Progenitor cell of endocrine pancreas (in vitro differentiated cells): Measurements from ENCODE around the gene ARHGEF18. TPM values are rescaled to one million over a fixed set of nuclear protein-coding genes. Genes with fewer than 3 reads are reported as not detected.
"Not testable (repeated sequence)": the region's sequence is repeated elsewhere in the genome, so short reads cannot be mapped to it uniquely, and the experiment has no call there.

Experiments
- DNase-seq: peaks from one replicate; pipeline ENCODE4 v3.0.0; 2021; ENCODE audit warnings: low spot score; ENCODE audit not compliant: unreplicated experiment
- H3K27ac Mint-ChIP-seq: 2 replicates; pipeline ENCODE4 v1.8.0; 2021; ENCODE audit warnings: mild to moderate bottlenecking, moderate library complexity, mixed read lengths
- H3K27me3 Mint-ChIP-seq: 2 replicates; pipeline ENCODE4 v1.8.0; 2021; ENCODE audit warnings: mixed read lengths
- H3K36me3 Mint-ChIP-seq: 2 replicates; pipeline ENCODE4 v1.8.0; 2022; ENCODE audit warnings: mixed read lengths; ENCODE audit not compliant: insufficient read depth
- H3K4me1 Mint-ChIP-seq: 2 replicates; pipeline ENCODE4 v1.8.0; 2021; ENCODE audit warnings: low read depth, mixed read lengths
- H3K4me3 Mint-ChIP-seq: 2 replicates; pipeline ENCODE4 v1.8.0; 2021; ENCODE audit warnings: low read depth, mild to moderate bottlenecking, moderate library complexity, mixed read lengths
- H3K9me3 Mint-ChIP-seq: 2 replicates; pipeline ENCODE4 v1.8.0; 2021; ENCODE audit warnings: low read depth, mixed read lengths
- CTCF ChIP-seq: fragments of 200-600 bp; sonication (generic); IDR thresholded peaks from one replicate; pipeline ENCODE4 v1.5.0; 2021; ENCODE audit warnings: antibody characterized with exemption, mild to moderate bottlenecking; ENCODE audit not compliant: unreplicated experiment
- total RNA-seq: library from RNA; stranded (reverse); gene quantifications from 2 replicates; pipeline ENCODE4 v1.2.1, GENCODE V29; 2021

The ARHGEF18 gene
- total RNA-seq, 1 donor from 2014 or later = 53.4 TPM

DNA sequence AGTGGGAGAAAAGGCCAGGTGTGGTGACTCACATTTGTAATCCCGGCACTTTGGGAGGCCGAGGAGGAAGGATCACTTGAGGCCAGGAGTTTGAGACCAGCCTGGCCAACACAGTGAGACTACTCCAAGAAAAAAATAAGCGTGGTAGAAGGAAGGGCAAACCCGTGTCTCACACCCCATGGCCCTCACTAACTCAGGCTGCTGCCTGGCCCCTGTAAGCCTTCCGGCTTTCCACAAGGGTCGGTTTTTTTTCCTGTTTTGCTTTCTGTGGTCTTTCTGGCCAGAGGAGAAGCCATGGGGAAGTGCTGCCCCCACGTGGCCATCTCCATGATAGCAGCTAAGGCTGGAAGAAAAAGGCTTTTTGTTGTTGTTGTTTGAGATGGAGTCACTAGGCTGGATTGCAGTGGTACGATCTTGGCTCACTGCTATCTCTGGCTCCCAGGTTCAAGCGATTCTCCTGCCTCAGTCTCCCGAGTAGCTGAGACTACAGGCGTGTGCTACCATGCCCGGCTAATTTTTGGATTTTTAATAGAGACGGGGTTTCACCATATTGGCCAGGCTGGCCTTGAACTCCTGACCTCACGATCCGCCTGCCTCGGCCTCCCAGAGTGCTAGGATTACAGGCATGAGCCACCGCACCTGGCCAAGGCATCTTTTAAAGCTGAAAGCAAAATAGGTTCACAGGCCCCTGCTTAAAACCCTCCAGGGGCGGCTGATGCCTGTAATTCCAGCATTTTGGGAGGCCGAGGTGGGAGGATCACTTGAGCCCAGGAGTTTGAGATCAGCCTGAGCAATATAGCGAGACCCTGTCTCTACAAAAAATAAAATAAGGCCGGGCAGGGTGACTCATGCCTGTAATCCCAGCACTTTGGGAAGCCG, 7.5 kb upstream of the ARHGEF18 start:
- DNase-seq = peak; percentile 93
- Mint-ChIP-seq H3K4me1 (peaks cover 6% of the 10 kb centered on the region), H3K9me3 (no peaks in the 10 kb centered on the region), H3K4me3 (no peak overlapping the region), H3K27ac (peak overlapping the region; percentile 49), H3K27me3 (no peaks in the 10 kb centered on the region), H3K36me3 (no peaks in the 10 kb centered on the region)
- peak; percentile 96 for TF ChIP-seq CTCF

DNA sequence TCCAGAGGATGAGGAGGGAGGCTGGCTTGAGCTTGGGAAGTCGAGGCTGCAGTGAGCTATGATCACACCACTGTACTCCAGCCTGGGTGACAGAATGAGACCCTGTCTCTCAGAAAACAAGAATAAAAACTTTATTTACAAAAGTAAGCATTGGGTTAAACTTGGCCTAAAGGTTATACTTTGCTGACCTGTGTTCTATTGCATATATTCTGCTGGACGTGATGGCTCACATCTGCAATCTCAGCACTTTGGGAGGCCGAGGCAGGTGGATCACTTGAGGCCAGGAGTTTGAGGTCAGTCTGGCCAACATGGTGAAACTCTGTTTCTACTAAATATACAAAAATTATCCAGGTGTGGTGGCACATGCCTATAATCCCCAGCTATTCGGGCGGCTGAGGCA, 6.6 kb upstream of the ARHGEF18 start:
- Mint-ChIP-seq H3K36me3 (no peaks in the 10 kb centered on the region), H3K4me3 (no peak overlapping the region), H3K4me1 (peaks cover 6% of the 10 kb centered on the region), H3K27me3 (no peaks in the 10 kb centered on the region), H3K9me3 (no peaks in the 10 kb centered on the region), H3K27ac (no peak overlapping the region)
- no peak for DNase-seq
- no peak for TF ChIP-seq CTCF

GRCh38 chr19:7346488-7346971, 2.2 kb upstream of the ARHGEF18 start:
- Mint-ChIP-seq H3K4me1 (peaks cover 6% of the 10 kb centered on the region), H3K27ac (no peak overlapping the region), H3K9me3 (no peaks in the 10 kb centered on the region), H3K4me3 (no peak overlapping the region), H3K27me3 (no peaks in the 10 kb centered on the region), H3K36me3 (no peaks in the 10 kb centered on the region)
- no peak for TF ChIP-seq CTCF
- DNase-seq = no peak

GRCh38 chr19:7346997-7347396, 1.7 kb upstream of the ARHGEF18 start:
- H3K36me3 Mint-ChIP-seq, DNase-seq, H3K4me3 Mint-ChIP-seq, H3K9me3 Mint-ChIP-seq, H3K27me3 Mint-ChIP-seq, H3K4me1 Mint-ChIP-seq, H3K27ac Mint-ChIP-seq: not testable (repeated sequence)

- H3K4me3 Mint-ChIP-seq = no peak overlapping the region
- H3K9me3 Mint-ChIP-seq = peaks cover 6% of the 10 kb centered on the region
- TF ChIP-seq CTCF = no peak
- peaks cover 6% of the 10 kb centered on the region for H3K4me1 Mint-ChIP-seq
- no peaks in the 10 kb centered on the region for H3K36me3 Mint-ChIP-seq
- H3K27me3 Mint-ChIP-seq = peaks cover 1% of the 10 kb centered on the region
- H3K27ac Mint-ChIP-seq = no peak overlapping the region
- DNase-seq = no peak
Observed at GRCh38 chr19:7349231-7349591, 474 bp downstream of the ARHGEF18 start.
